Tibial nerve (tissue), 4 donors: Measurements from ENCODE around the gene MYO3B.

Source experiments
- CTCF ChIP-seq, 5 experiments: fragments of 200-600 bp in 3 of 5; fragments of 450-650 bp in 2 of 5; sonication (generic) in 3 of 5; IDR thresholded peaks; one replicate each; pipeline ENCODE4 v1.5.1; 2016 to 2019; ENCODE audit warnings: antibody characterized with exemption in 5 of 5, mild to moderate bottlenecking in 3 of 5, moderate library complexity in 2 of 5
- EP300 ChIP-seq, 2 donors: sonication (generic); formaldehyde crosslinking; IDR thresholded peaks; one replicate each; pipeline ENCODE4 v1.6.1; 2017; ENCODE audit warnings: antibody characterized with exemption in 2 of 2, mild to moderate bottlenecking in 1 of 2

DNA sequence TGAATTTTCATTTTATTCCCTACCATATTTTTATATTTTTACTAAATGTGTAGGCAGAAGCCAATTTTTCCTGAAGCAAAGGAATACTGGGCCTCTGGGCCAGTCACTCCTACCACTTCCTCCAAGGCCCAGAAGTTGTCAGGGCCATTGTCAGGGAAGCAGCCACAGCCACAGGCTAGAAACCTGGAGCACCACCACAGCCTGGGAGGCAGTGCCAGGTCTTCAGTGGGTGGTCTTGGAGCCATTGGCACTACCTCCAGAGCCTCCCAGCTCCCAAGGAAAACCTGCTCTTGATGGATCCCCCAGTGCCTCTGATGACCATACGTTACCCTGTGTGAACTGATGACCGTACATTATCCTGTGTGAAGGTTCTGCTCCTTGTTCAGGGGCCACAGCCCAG lies 401.6 kb downstream of the MYO3B start:
- TF ChIP-seq CTCF (IDR thresholded peaks at IDR 0.05): no peak
- TF ChIP-seq EP300 (IDR thresholded peaks at IDR 0.05): no peak
